NOMO-1 treated with dmso at 0.1 percent for 144 hours (cell line): ENCODE measurements around the gene AKT3.
A peak's percentile ranks its signal among the peaks of the same experiment; 100 is the strongest.

ENCODE experiments used
- DNase-seq: peaks from one replicate; lab custom pipeline; 2025; ENCODE audit not compliant: unreplicated experiment; lab: John Stamatoyannopoulos, UW

Gene AKT3

GRCh38 chr1:243493156-243494129 is 356.6 kb downstream of the AKT3 start:
- DNase-seq: no peak

GRCh38 chr1:243490748-243491686 is 359.0 kb downstream of the AKT3 start:
- DNase-seq: no peak

- DNase-seq: no peak
Measured at GRCh38 chr1:243489681-243490546, 360.1 kb downstream of the AKT3 start.

- DNase-seq: no peak
Measured at GRCh38 chr1:243489158-243489527, 360.9 kb downstream of the AKT3 start.

GRCh38 chr1:243488459-243489157 is 361.4 kb downstream of the AKT3 start:
- DNase-seq: no peak

GRCh38 chr1:243487649-243488227 is 362.3 kb downstream of the AKT3 start:
- no peak for DNase-seq

- DNase-seq: no peak
Measured at GRCh38 chr1:243487036-243487648, 362.9 kb downstream of the AKT3 start.

- DNase-seq: no peak
Measured at GRCh38 chr1:243483952-243484351, 366.1 kb downstream of the AKT3 start.

GRCh38 chr1:243483071-243483771 is 366.8 kb downstream of the AKT3 start:
- DNase-seq: no peak

GRCh38 chr1:243482141-243483022 is 367.7 kb downstream of the AKT3 start:
- no peak for DNase-seq

GRCh38 chr1:243481101-243481500 is 368.9 kb downstream of the AKT3 start:
- DNase-seq: no peak

GRCh38 chr1:243477731-243478290 is 372.2 kb downstream of the AKT3 start:
- peak; percentile 74 for DNase-seq

- DNase-seq: no peak
Measured at GRCh38 chr1:243475966-243476365, 374.1 kb downstream of the AKT3 start.

- no peak for DNase-seq
Measured at GRCh38 chr1:243474906-243475305, 375.1 kb downstream of the AKT3 start.

GRCh38 chr1:243474136-243474881 is 375.7 kb downstream of the AKT3 start:
- DNase-seq: no peak

- peak; percentile 22 for DNase-seq
Measured at GRCh38 chr1:243473227-243474135, 376.6 kb downstream of the AKT3 start.
